GM12872 (cell line): ENCODE data around the gene MBOAT7.

Experiments
- TF ChIP-seq, protein P1 (sequence below): IDR thresholded peaks from 3 replicates; pipeline ENCODE4 v1.5.1; 2011; ENCODE audit warnings: low read depth, mild to moderate bottlenecking, low read length, moderate library complexity; ENCODE audit not compliant: insufficient read depth

The MBOAT7 gene

DNA sequence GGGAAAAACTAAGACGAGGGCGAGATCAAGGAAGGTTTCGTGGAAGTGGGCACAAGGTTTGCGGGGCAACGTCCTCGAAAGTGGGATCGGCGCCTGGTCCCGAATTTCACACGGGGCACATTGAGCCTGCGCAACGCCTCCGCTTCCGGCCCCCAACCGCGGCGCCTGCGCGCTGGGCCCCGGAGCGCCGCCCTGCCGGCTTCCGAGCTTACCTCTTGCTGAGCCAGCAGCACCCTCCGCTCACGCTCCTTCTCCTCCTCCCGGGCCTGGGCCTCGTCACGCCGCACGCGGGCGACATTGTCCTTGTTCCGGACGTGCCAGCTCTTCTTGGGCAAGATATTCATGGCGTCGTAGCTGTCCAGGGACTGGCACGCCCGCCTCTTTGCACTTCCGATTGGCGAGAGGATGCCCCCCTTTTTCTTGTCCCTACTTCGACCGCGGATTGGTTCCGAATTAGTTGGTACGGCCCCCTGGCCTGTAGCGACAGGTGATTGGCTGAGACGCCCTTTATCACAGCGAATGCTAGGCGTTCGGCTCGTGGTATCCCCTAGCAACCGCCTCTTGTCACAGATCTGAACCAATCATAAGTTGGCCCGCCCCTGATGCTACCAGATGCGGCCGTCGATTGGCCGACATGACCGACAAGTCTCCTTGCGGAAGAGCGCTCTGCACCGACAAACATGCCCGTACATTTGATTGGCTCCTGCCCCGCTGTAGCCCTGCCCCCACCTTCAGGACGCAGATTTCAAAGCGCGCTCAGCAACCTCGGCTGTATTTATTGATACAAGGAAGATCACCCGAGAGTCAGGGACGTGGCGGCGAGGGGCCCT is 29.8 kb downstream of the MBOAT7 start, which contains the start of gene LENG1:
LENG1 (minus strand) TSS at position 370 of the 830 bp plus-strand sequence; CDS start at position 344, 26 bp downstream.
- TF ChIP-seq, protein P1, sequence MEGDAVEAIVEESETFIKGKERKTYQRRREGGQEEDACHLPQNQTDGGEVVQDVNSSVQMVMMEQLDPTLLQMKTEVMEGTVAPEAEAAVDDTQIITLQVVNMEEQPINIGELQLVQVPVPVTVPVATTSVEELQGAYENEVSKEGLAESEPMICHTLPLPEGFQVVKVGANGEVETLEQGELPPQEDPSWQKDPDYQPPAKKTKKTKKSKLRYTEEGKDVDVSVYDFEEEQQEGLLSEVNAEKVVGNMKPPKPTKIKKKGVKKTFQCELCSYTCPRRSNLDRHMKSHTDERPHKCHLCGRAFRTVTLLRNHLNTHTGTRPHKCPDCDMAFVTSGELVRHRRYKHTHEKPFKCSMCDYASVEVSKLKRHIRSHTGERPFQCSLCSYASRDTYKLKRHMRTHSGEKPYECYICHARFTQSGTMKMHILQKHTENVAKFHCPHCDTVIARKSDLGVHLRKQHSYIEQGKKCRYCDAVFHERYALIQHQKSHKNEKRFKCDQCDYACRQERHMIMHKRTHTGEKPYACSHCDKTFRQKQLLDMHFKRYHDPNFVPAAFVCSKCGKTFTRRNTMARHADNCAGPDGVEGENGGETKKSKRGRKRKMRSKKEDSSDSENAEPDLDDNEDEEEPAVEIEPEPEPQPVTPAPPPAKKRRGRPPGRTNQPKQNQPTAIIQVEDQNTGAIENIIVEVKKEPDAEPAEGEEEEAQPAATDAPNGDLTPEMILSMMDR = no peak

GRCh38 chr19:54158812-54159351 is 30.5 kb downstream of the MBOAT7 start:
- TF ChIP-seq, protein P1 = no peak

DNA sequence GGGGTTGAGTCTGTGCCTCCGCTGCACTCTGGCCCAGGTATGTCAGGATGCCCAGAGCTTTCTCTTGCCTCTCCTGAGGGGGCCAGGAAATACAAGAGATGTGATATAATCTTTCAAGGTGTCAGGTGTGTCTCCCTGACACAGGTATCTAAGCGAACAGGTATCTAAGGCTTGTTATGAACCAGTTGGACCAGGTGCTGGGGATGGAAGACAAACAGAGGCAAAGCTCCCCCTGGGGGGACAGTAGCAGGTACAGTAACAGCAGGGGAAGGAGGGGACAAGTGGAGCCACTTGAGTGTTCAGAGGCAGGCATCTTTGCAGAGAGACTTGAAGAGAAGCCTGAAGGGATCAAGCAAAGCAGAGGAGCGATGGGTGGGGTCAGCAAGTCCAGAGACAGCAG is 32.4 kb downstream of the MBOAT7 start:
- TF ChIP-seq, protein P1 = no peak

GRCh38 chr19:54156490-54156889 is 32.9 kb downstream of the MBOAT7 start:
- TF ChIP-seq, protein P1 = no peak

DNA sequence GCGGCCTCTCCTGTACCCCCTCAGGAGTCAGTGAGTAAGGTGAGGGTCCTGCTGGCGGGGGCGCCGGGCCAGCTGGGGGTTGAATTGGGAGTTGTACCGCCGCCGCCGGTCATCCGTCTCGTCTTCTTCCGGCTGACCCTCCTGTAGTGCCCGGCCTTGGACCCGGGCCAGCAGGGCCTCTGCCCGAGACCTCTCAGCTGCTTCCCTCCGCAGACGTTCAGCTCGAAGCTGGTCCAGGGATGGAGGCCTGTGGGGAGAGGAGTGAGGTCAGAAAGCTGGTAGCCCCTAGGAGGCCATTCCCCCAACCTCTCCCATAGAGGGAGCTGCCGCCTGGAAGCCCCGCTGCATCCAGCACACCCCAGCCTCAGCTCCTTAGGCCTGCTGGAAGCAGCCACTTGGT is 33.7 kb downstream of the MBOAT7 start:
- TF ChIP-seq, protein P1 = no peak

DNA sequence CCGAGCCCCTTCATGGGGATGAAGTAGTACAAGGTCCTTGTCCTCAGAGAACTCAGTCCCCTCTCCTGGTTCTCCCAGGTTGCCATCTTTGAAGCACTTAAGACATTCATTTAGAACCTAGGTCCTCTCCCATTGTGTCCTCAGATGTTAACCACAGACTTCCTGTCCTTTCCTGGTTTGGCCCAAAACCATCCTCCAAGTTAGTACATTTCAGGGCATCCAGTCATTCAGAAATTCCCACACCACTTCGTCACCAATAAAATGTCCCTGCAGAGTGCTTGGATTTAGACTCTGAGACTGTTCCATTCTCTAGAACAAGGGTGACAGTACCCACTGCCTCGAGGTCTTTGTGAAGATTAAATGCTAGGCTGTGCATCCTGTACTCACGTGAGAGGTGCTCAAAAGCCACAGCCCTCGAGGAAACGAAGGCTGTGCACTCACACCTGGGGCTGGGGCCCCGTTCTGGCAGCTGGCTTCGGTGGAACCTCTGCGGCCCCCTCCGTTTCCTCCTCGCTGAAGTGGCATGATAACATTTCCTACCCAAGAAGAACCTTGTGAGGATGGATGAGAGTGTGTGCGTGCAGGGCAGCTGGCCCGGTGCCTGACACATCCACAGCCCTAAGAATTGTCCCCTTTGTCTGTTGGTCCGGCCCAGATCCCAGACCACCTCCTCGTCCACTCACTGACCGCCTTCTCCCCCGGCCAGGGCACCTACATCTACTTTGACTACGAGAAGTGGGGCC is 34.6 kb downstream of the MBOAT7 start:
- TF ChIP-seq, protein P1 = no peak

- TF ChIP-seq, protein P1 = no peak
These were observed 35.6 kb downstream of the MBOAT7 start for GRCh38 chr19:54153731-54154326.
